ENCODE measurements around the gene NFKB2.
A peak's percentile ranks its signal among the peaks of the same experiment; 100 is the strongest.

The NFKB2 gene

DNA sequence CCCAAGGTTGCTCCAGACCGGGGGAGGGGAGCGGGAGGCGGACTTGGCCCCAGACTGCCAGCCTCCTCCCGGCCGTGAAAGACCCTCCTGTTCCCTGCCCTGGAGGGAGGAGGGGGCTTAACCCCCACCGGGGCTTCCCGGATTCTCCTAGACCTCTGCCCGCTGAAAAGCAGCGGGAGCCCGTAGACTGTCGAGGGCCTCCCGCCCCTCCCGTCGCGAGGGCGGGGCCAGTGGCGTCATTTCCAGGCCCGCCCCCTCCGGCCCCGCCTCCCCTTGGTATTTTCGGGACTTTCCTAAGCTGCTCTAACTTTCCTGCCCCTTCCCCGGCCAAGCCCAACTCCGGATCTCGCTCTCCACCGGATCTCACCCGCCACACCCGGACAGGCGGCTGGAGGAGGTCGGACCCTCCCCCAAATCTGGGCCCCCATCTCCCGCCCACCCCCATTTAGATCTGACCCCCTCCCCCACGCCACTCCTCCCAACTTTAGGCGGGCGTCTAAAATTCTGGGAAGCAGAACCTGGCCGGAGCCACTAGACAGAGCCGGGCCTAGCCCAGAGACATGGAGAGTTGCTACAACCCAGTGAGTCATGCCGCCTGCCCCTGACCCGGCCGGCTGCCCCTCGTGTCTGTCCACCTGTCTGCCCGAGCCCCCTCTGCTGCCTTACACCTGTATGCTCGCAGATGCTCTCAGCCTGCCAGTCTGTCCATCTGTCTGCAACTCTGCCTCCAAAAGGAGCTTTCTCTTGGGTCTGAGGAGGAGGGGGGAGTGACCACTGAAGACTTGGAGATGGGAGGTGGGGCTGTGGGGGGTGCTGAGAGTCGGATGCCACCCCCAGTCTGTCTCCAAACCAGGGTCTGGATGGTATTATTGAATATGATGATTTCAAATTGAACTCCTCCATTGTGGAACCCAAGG, at the start of gene NFKB2:
TSS of gene NFKB2 (plus strand) at position 306 of the 917 bp plus-strand sequence. CDS start at position 561, 255 bp downstream.
- DNase-seq (ENCODE audit: low spot score) = peak; percentile 97

GRCh38 chr10:102347236-102347828, 48.2 kb upstream of the NFKB2 start:
- DNase-seq (ENCODE audit: low spot score) = peak; percentile 53

DNA sequence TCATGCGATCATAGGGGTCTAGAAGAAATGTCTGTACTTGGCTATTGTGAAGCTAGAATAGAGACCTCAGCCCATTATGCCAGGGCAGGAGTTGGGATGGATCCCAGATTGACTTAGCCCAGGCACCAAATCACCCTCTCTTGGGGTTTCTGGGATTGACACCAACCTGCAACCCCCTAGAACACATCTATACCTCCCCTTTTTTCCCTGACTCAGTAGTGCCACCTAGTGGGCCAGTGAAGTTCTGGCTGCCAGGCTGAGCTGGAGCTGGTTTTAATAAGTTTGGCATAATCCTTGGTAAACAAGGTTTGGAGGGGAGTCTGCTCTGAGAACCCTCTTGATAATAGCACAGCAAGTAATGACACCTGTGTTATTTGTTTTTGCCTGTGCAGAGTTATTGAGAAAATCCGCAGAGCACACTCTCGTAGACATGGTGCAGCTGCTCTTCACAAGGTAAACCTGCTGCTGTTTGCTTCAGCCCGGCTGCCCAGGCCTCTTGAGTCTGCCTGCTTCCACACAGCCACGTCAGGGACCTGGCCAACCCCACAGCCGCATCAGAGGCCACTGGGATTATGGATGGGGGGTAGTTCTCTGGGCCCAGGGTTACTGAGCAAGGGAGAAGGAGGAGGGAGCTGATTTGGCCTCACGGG, 43.3 kb upstream of the NFKB2 start:
- peak; percentile 76 for DNase-seq (ENCODE audit: low spot score)

GRCh38 chr10:102354451-102354850, 41.1 kb upstream of the NFKB2 start:
- no peak for DNase-seq (ENCODE audit: low spot score)

DNA sequence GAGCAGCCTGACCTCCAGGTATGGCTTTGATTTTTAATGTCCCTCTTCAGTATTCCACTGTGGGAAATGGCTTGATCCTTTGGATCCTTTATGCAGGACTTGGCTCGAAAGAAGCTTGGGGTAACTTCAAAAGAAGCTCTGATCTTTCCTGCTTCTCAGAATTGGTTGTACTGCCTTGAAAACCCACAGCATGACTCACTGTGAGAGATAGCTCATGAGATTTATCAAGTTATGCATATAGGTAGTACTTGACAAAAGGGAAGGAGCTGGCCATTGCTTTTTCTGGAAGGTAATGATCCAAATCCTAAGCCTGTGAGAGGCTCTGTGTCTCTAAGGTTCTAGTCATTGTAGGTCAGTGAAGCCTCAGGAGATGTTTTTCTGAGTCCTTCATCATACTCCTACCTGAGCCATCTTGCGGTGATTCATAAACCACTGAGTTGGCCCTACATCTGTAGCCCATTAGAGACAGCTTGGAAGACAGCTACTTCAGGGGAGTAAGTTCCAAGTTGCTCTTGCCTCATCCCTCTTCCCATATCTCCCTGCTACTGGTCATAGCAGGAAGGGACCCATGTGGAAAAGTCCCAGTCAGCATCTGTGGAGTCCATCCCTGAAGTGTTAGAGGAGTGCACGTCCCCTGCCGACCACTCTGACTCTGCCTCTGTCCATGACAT, 36.7 kb upstream of the NFKB2 start:
- DNase-seq (ENCODE audit: low spot score) = no peak

DNA sequence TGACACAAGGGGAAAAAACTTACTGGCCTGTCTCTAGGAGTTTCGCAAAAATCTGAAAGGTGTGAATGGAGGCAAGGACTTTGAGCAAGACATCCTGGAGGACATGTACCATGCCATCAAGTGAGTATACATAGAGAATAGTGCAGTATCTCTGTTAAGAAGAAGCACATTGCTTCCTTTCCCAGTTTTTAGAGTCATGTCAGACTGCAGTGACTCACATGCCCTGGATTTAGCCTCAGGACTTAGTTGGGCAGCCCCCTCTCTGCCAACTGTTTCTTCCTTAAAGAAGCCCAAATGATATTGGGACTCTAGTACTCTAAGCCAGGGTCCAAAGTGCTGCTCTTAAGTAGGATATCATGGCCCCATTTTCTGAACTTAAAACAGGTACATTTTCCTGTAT, 28.1 kb upstream of the NFKB2 start:
- DNase-seq (ENCODE audit: low spot score) = no peak

DNA sequence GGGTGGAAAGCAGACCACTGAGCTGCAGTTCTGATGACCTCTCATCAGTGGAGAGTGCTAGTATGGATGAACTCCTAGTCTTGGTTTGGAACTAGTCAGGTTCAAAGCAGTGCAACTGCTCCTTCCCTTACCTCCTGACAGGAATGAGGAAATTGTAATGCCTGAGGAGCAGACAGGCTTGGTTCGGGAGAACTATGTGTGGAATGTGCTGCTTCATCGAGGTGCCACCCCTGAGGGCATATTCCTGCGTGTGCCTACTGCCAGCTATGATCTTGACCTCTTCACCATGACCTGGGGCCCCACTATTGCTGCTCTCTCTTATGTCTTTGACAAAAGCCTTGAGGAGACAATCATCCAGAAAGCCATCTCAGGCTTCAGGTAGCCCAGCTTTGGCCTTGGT, 27.4 kb upstream of the NFKB2 start:
- no peak for DNase-seq (ENCODE audit: low spot score)

GRCh38 chr10:102371295-102371694, 24.2 kb upstream of the NFKB2 start:
- no peak for DNase-seq (ENCODE audit: low spot score)

DNA sequence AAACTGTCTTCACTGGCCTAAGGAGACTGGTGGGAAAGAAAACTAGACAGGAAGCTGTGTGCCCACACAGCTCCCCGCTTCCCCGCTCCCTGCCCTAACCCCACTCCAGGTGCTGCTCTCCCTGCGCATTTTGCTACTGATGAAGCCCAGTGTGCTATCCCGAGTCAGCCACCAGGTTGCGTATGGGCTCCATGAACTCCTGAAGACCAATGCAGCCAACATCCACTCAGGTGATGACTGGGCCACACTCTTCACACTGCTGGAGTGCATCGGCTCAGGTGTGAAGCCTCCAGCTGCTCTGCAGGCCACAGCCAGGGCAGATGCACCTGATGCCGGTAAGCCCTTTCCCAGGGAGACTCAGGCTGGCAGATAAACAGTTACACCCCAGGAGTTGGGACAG, 20.3 kb upstream of the NFKB2 start:
- no peak for DNase-seq (ENCODE audit: low spot score)

GRCh38 chr10:102375867-102376266, 19.6 kb upstream of the NFKB2 start:
- no peak for DNase-seq (ENCODE audit: low spot score)

DNA sequence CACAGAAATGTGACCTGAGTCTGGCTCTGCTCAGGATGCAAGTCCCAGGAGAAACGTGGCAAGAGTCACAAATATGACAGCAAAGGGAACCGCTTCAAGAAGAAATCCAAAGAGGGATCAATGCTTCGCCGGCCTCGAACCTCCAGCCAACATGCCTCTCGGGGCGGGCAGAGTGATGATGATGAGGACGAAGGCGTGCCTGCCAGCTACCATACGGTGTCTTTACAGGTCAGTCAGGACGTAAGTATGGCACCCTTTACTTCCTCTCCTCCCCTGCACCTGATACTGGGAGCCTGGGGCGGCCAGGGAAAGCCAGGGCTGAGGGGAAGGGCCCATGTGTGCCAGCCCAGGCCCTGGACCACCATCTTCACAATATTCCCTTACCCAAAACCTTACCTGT, 18.6 kb upstream of the NFKB2 start:
- DNase-seq (ENCODE audit: low spot score) = no peak

DNA sequence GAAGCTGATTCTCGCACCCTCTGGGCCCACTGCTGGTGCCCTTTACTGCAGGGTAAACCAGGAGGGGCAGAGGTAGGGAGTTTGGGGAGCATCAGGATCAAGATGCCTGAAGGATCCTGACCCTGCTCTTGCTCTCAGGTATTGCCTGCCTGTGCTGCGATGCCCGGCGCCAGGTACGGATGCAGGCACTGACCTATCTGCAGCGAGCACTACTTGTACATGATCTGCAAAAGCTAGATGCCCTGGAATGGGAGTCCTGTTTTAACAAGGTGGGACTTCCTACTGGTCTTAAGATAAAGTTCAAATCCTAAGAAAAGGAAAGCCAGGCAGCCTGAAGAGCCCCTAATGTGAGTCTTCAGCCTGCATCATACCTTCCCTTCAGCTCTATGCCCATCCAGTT, 16.1 kb upstream of the NFKB2 start:
- DNase-seq (ENCODE audit: low spot score) = no peak

- DNase-seq (ENCODE audit: low spot score) = no peak
Measured at GRCh38 chr10:102381983-102382382, 13.5 kb upstream of the NFKB2 start.

DNA sequence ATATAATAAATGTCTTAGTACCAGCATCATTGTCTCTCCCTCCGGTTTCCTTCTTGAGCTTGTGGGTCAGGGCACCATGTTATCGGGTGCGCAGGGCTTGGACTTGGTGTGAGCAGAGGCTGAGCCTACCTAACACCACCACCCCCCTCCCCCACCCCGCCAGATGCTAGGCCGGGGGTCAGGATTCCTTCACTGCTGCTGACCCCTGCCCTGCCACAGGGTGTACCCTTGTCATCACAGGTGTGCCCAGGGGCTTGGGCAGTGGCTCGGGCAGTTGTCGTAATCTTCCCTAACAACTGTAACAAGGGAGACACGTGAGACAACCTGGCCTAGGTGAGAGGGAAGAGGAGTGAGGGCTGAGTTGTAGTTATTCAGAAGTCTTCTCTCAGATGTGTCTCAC, 12.6 kb upstream of the NFKB2 start:
- no peak for DNase-seq (ENCODE audit: low spot score)

- DNase-seq (ENCODE audit: low spot score) = no peak
Measured at GRCh38 chr10:102384053-102384452, 11.5 kb upstream of the NFKB2 start.

DNA sequence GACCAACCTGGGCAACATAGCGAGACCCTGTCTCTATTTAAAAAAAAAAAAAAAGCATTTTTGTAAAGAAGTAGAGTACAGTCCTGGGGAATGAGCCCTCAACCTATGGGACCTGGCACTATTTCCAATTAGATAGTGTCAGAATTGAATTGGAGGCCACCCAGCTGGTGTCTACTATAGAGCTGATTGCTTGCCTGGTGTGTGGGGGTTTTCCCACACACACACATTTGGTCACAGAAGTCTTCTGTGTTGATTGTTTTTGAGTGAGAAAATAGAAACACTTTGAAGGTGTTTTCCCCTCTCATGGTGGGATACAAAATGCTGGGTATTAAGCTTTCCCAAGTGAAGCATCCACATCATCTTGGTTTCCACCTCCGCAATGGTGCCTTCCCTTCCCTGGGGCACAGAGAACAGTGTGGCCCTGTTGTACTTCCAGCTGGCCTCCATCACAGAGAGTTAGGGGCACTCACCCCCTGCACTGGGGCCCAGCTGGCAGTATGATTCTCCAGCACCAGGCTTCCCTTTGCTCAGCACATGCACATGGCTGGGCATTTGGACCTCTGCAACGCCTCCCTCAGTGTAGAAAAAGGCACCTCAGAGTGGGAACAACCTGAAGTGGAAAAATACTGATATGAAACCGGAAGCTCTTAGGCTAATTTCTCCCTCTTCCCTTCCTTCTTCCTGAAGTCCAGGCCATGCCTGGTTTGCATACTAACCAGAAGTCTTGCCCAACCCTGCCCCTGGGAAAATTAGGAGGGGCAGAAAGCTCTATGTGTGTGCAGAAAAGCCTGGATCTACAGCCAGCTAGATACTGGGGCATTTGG, 10.7 kb upstream of the NFKB2 start:
- peak; percentile 43 for DNase-seq (ENCODE audit: low spot score)

GRCh38 chr10:102389894-102390293, 5.6 kb upstream of the NFKB2 start:
- no peak for DNase-seq (ENCODE audit: low spot score)

DNA sequence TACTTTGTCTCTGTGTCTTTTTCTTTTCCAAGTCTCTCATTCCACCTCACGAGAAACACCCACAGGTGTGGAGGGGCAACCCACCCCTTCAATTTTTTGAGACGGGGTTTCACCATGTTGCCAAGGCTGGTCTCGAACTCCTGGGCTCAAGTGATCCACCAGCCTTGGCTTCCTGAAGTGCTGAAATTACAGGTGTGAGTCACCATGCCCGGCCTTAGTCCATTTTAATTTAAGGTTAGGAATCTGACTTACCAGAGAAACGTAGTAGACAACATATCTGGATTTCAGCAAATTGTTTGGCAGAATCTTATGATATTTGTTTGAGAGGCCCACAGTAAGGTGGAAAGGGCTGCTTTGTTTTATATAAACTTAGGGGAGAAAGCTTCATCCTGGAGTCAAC, 3.2 kb upstream of the NFKB2 start:
- DNase-seq (ENCODE audit: low spot score) = no peak

GRCh38 chr10:102393411-102394078, 2.0 kb upstream of the NFKB2 start:
- no peak for DNase-seq (ENCODE audit: low spot score)

DNA sequence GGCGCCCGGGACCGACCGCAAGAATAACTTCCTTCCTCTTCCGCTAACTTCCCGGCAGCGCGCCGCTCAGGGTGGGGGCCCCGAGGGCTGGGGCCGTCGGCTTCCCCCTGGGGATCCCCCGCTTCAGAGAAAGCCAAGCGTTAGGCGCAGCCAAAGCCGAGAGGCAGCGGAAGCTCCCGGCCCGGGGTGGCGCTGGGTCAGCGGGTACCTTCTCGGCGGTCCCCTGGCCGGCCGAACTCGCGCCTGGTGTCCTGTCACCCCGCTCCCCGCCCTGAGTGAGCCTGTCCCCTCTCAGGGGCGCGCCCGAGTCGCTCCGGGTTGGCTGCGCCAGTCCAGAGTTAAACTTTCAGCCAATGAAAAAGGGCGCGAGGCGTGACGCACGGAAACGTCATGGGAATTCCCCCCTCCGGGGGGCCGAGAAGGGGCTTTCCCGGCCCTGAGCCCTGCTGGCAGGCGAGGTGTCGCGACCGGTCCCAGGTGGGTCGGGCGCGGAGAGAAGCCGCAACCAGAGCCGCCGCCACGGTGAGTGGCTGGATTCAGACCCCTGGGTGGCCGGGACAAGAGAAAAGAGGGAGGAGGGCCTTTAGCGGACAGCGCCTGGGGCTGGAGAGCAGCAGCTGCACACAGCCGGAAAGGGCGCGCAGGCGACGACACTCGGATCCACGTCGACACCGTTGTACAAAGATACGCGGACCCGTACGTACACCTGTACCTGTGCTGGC, 1.3 kb upstream of the NFKB2 start:
- peak; percentile 96 for DNase-seq (ENCODE audit: low spot score)
